Measurements from ENCODE around the gene TTC9. TPM values are rescaled to one million over a fixed set of nuclear protein-coding genes. Genes with fewer than 3 reads are reported as not detected.

The TTC9 gene
- total and polyA plus RNA-seq, 2 donors from 2014 or later: 2.6 to 5.2 TPM

DNA sequence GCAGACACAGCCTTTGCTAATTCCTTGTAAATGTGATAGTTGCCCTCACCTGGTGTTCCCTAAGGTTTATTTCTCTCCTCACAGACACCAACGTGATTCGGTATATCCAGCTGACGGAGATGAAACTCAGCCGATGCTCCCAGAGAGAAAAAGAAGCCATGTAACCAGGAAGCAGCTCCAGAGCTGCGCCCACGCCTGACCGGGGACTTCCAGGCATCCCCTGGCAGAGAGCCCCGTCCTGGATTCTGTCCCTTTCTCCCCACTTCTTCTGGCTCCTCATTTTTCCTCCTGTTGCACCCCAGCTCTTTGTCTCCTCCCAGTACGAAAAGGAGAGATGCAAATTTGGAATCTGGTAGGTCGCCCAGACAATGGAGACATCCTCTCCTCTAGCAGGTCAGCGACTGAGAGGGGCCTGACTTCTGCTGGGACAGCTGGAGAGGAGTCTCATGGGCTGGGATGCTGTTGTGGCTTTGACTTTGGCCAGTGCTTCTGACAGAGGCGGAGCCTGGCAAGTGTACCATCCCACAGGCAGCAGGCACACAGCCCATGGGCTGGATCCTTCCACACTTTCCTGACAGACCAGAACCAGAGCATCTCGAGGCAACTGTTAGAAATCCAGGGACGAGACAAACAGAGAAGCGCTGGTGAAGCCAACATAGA is 29.4 kb downstream of the TTC9 start:
- no peak for FAIRE-seq
- H3K9ac ChIP-seq (ENCODE audit: low read length in 3 of 3): no peak overlapping the region

DNA sequence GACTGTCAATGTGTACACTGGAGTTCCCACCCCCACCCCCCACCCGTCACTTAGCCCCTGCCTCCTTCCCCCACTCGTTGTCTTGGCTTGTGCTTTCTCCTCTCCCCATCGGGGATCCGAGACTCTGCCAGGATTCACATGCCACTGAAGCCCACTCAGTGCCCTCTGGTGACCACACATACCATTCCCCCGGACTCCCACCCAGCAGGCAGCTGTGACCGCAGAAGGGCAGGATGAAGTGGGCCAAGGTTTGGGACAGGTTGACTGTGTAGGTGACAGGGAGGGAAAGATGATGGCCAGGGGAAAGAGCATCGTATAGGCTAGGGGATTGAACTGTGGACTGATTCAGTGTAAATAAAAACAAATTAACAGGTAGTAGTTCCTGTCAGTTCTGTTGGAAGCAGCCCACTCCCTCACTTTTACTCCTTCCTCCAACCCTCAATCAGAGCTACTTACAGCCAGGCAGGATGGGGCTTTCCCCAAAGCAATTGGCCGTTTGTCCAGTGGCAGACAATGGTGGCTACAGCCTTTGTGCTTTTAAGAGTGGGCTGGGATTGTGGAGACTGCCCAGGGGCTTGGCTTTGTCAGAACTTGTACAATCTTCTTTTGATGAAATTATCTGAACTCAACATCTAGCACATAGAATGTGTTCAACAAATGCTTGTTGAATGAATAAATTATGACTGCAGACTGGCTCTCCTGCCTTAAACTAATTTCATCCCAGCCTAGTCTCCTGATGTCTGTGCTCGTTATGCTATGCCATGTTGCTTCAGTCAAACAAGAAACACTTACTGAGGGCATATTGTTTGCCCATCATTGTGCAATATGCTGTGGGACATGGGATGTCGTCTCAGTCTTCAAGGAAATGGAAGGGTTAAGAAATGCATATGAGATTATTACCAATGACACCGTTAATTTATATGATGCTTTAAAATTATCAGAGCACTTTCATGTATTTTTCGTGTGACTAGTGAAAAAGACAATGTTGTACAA is 30.2 kb downstream of the TTC9 start:
- Histone ChIP-seq H3K4me1 (ENCODE audit: control insufficient read depth in 2 of 3, insufficient read depth in 2 of 3, low read depth in 1 of 3, low read length in 3 of 3) (no peaks in the 10 kb centered on the region), H3K27me3 (ENCODE audit: control insufficient read depth, insufficient read depth, low read length) (no peaks in the 10 kb centered on the region), H3K36me3 (ENCODE audit: control insufficient read depth in 2 of 3, insufficient read depth in 3 of 3, low read length in 3 of 3) (no peaks in the 10 kb centered on the region), H3K4me3 (ENCODE audit: low read length in 3 of 3) (no peak overlapping the region), H3K9ac (ENCODE audit: low read length in 3 of 3) (no peak overlapping the region), H3K9me3 (ENCODE audit: control insufficient read depth in 2 of 3, insufficient read depth in 1 of 3, low read length in 3 of 3) (no peaks in the 10 kb centered on the region), H3K27ac (ENCODE audit: low read depth in 2 of 2, low read length in 2 of 2) (no peak overlapping the region)
- DNase-seq (no peak), FAIRE-seq (no peak)
- TF ChIP-seq, protein P1, sequence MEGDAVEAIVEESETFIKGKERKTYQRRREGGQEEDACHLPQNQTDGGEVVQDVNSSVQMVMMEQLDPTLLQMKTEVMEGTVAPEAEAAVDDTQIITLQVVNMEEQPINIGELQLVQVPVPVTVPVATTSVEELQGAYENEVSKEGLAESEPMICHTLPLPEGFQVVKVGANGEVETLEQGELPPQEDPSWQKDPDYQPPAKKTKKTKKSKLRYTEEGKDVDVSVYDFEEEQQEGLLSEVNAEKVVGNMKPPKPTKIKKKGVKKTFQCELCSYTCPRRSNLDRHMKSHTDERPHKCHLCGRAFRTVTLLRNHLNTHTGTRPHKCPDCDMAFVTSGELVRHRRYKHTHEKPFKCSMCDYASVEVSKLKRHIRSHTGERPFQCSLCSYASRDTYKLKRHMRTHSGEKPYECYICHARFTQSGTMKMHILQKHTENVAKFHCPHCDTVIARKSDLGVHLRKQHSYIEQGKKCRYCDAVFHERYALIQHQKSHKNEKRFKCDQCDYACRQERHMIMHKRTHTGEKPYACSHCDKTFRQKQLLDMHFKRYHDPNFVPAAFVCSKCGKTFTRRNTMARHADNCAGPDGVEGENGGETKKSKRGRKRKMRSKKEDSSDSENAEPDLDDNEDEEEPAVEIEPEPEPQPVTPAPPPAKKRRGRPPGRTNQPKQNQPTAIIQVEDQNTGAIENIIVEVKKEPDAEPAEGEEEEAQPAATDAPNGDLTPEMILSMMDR (IDR thresholded peaks at IDR 0.05; ENCODE audit: borderline replicate concordance, extremely low read depth, insufficient read depth): no peak
- intact Hi-C loops (cut with DNase I): no loop called here

More for the DNA sequence above, 29.4 kb downstream of the TTC9 start:
- Histone ChIP-seq H3K4me3 (ENCODE audit: low read length in 3 of 3) (no peak overlapping the region), H3K27me3 (ENCODE audit: control insufficient read depth, insufficient read depth, low read length) (no peaks in the 10 kb centered on the region), H3K9me3 (ENCODE audit: control insufficient read depth in 2 of 3, insufficient read depth in 1 of 3, low read length in 3 of 3) (no peaks in the 10 kb centered on the region), H3K36me3 (ENCODE audit: control insufficient read depth in 2 of 3, insufficient read depth in 3 of 3, low read length in 3 of 3) (no peaks in the 10 kb centered on the region), H3K27ac (ENCODE audit: low read depth in 2 of 2, low read length in 2 of 2) (no peak overlapping the region), H3K4me1 (ENCODE audit: control insufficient read depth in 2 of 3, insufficient read depth in 2 of 3, low read depth in 1 of 3, low read length in 3 of 3) (peaks cover 0 to 2% (median 0%) of the 10 kb centered on the region in 3 donors)
- intact Hi-C loops (cut with DNase I): no loop called here
- TF ChIP-seq, protein P1 (IDR thresholded peaks at IDR 0.05; ENCODE audit: borderline replicate concordance, extremely low read depth, insufficient read depth): no peak
- DNase-seq: no peak

DNA sequence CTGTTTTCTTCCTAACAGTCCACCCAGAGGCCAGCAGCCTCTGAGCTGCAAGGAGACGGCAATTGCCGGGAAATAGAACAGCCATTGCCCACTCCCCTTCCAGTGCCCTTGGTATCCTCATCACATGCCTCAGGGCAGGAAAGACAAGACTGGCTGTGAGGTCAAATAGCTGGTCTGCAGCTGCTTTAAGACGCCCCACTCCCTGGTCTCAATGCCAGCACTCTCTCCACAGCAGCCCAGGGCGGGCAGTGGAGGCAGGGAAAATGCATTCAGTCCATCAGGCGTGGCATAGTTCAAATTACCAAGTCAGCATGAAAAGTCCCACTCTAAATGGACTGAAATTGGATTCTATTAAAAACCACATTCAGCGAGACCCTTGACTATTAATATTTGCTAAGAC is 35.6 kb downstream of the TTC9 start:
- TF ChIP-seq, protein P1 (IDR thresholded peaks at IDR 0.05; ENCODE audit: borderline replicate concordance, extremely low read depth, insufficient read depth): no peak
- H3K9ac ChIP-seq (ENCODE audit: low read length in 3 of 3): no peak overlapping the region
- H3K4me1 ChIP-seq (ENCODE audit: control insufficient read depth in 2 of 3, insufficient read depth in 2 of 3, low read depth in 1 of 3, low read length in 3 of 3): no peaks in the 10 kb centered on the region
- intact Hi-C loops (cut with DNase I): no loop called here
- FAIRE-seq: no peak
- no peak overlapping the region for H3K4me3 ChIP-seq (ENCODE audit: low read length in 3 of 3)
- H3K27me3 ChIP-seq (ENCODE audit: control insufficient read depth, insufficient read depth, low read length): no peaks in the 10 kb centered on the region
- H3K27ac ChIP-seq (ENCODE audit: low read depth in 2 of 2, low read length in 2 of 2): no peak overlapping the region
- H3K9me3 ChIP-seq (ENCODE audit: control insufficient read depth in 2 of 3, insufficient read depth in 1 of 3, low read length in 3 of 3): no peaks in the 10 kb centered on the region
- DNase-seq: no peak
- no peaks in the 10 kb centered on the region for H3K36me3 ChIP-seq (ENCODE audit: control insufficient read depth in 2 of 3, insufficient read depth in 3 of 3, low read length in 3 of 3)

All from kidney (tissue), 14 donors.